Lung (tissue), 12 donors: ENCODE data around the gene SLC38A9. TPM values are rescaled to one million over a fixed set of nuclear protein-coding genes. Genes with fewer than 3 reads are reported as not detected.

ENCODE experiments used
- ATAC-seq: fragments of 200-7000 bp; cut with Tn5 transposase; one replicate; pipeline ENCODE4 v1.9.1; 2020; ENCODE audit warnings: moderate number of reproducible peaks; ENCODE audit not compliant: insufficient read depth, low FRiP score
- DNase-seq, 3 donors: peaks; one replicate each; pipeline ENCODE4 v3.0.0-alpha.2; 2013 to 2017
- H3K27ac ChIP-seq, 2 donors: one replicate each; pipeline ENCODE4 v1.5.1; 2013; ENCODE audit warnings: mild to moderate bottlenecking in 2 of 2, moderate library complexity in 2 of 2, control low read depth in 1 of 2, inconsistent platforms in 1 of 2, low read depth in 1 of 2, low read length in 1 of 2
- H3K27me3 ChIP-seq, 3 donors: one replicate each; pipeline ENCODE4 v1.5.1; 2013; ENCODE audit warnings: low read length in 2 of 3; ENCODE audit not compliant: control insufficient read depth in 3 of 3, insufficient read depth in 3 of 3
- H3K36me3 ChIP-seq, 4 donors: one replicate each; pipeline ENCODE4 v1.5.1; 2013; ENCODE audit warnings: low read length in 4 of 4, mild to moderate bottlenecking in 1 of 4, moderate library complexity in 1 of 4; ENCODE audit not compliant: control insufficient read depth in 4 of 4, insufficient read depth in 4 of 4
- H3K4me1 ChIP-seq, 5 donors: one replicate each; pipeline ENCODE4 v1.5.1; 2013; ENCODE audit warnings: low read length in 5 of 5, mild to moderate bottlenecking in 2 of 5, moderate library complexity in 1 of 5; ENCODE audit not compliant: control insufficient read depth in 5 of 5, insufficient read depth in 5 of 5
- H3K4me3 ChIP-seq: one replicate; pipeline ENCODE4 v1.5.1; 2013; ENCODE audit warnings: mild to moderate bottlenecking, control low read depth, moderate library complexity
- H3K9ac ChIP-seq, 2 donors: one replicate each; pipeline ENCODE4 v1.5.1; 2013; ENCODE audit warnings: low read length in 2 of 2, control low read depth in 1 of 2; ENCODE audit not compliant: insufficient read depth in 1 of 2
- H3K9me3 ChIP-seq, 4 donors: one replicate each; pipeline ENCODE4 v1.5.1; 2013; ENCODE audit warnings: low read length in 3 of 4, mild to moderate bottlenecking in 1 of 4, moderate library complexity in 1 of 4; ENCODE audit not compliant: control insufficient read depth in 4 of 4, insufficient read depth in 3 of 4
- WGBS, 2 donors: extraction: QIAGEN DNeasy Blood & Tissue Kit; methylation state at CpG; one replicate each; pipeline ENCODE4 v1.1.7; 2013; 5-methylcytosine and 5-hydroxymethylcytosine counted together
- polyA plus RNA-seq, 2 donors: library from polyadenylated mRNA; stranded (reverse); fragments of 200-250 nt; gene quantifications; one replicate each; pipeline ENCODE4 v1.2.1, GENCODE V29; 2013
- total RNA-seq, 2 donors: library from RNA; depleted of rRNA in 1 of 2; stranded (reverse); fragments of >200 nt in 1 of 2; gene quantifications; one replicate each; pipeline ENCODE4 v1.2.1, GENCODE V29; 2014 to 2021
- TF ChIP-seq, protein P1 (sequence below): IDR thresholded peaks from 2 replicates; pipeline ENCODE4 v1.5.1; 2012; ENCODE audit warnings: mild to moderate bottlenecking; ENCODE audit errors: control extremely low read depth, extremely low read depth
- donor health status: control.
- donor health status: control.
- donor health status: Bipolar disorder and iron deficiency.
- donor health status: healthy.
- donor health status: DM: yes; HTN: yes; CAD: no.

Gene SLC38A9
- total and polyA plus RNA-seq, 4 donors = 8.5 to 64.2 (median 14.5) TPM

DNA sequence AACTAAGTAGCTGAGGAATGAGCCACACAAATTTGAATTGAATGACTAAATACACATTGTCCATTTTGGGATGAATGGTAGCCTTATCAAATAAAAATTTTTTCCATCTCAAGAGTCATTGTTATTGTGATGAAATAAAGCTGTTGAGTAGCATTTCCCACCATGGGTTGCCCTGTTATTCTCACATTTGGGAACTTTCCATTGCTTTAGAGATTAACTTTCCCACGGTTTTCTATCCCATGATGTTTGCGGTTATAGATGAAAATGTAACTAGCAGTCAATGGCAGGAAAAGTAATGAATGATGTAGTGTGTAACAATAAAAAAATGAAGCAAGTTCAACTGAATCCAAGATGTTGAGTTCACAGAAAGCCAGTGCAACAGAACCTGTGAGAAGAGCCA is 117.5 kb downstream of the SLC38A9 start:
- Histone ChIP-seq H3K36me3 (no peaks in the 10 kb centered on the region), H3K4me1 (peaks cover 8 to 37% (median 15%) of the 10 kb centered on the region in 5 donors), H3K9me3 (no peaks in the 10 kb centered on the region), H3K27ac (no peak overlapping the region), H3K27me3 (no peaks in the 10 kb centered on the region), H3K9ac (no peak overlapping the region), H3K4me3 (no peak overlapping the region)
- DNase-seq (peak in 1 of 3 donors; percentile 57), ATAC-seq (no peak)
- TF ChIP-seq, protein P1, sequence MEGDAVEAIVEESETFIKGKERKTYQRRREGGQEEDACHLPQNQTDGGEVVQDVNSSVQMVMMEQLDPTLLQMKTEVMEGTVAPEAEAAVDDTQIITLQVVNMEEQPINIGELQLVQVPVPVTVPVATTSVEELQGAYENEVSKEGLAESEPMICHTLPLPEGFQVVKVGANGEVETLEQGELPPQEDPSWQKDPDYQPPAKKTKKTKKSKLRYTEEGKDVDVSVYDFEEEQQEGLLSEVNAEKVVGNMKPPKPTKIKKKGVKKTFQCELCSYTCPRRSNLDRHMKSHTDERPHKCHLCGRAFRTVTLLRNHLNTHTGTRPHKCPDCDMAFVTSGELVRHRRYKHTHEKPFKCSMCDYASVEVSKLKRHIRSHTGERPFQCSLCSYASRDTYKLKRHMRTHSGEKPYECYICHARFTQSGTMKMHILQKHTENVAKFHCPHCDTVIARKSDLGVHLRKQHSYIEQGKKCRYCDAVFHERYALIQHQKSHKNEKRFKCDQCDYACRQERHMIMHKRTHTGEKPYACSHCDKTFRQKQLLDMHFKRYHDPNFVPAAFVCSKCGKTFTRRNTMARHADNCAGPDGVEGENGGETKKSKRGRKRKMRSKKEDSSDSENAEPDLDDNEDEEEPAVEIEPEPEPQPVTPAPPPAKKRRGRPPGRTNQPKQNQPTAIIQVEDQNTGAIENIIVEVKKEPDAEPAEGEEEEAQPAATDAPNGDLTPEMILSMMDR = no peak
- WGBS, 2 donors = 82 to 85% methylated on average over 2 of the region's 2 CpGs

DNA sequence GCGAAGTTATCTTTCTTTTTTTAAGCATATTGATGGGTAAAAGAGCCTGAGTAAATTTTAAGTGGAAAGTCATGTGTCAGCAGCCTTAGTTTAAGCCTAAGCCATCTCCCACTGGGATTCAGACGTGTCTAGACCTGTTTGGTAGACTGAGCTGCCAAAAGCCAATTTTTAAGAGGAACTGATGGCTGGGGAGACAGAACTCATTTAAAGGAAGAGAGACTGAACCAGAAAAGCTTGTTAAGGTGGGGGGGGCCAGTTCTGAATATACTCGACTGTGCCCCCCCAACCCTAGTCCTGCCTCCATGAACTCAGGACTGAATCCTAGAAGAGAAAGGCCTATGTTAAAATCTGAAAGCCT is 119.0 kb downstream of the SLC38A9 start:
- Histone ChIP-seq H3K27ac (no peak overlapping the region), H3K9ac (no peak overlapping the region), H3K27me3 (no peaks in the 10 kb centered on the region), H3K4me1 (peaks cover 5 to 34% (median 15%) of the 10 kb centered on the region in 5 donors), H3K36me3 (no peaks in the 10 kb centered on the region), H3K9me3 (no peaks in the 10 kb centered on the region), H3K4me3 (no peak overlapping the region)
- 75 to 82% methylated on average over 3 of the region's 3 CpGs for WGBS, 2 donors
- TF ChIP-seq, protein P1 = no peak
- DNase-seq = no peak
- no peak for ATAC-seq

DNA sequence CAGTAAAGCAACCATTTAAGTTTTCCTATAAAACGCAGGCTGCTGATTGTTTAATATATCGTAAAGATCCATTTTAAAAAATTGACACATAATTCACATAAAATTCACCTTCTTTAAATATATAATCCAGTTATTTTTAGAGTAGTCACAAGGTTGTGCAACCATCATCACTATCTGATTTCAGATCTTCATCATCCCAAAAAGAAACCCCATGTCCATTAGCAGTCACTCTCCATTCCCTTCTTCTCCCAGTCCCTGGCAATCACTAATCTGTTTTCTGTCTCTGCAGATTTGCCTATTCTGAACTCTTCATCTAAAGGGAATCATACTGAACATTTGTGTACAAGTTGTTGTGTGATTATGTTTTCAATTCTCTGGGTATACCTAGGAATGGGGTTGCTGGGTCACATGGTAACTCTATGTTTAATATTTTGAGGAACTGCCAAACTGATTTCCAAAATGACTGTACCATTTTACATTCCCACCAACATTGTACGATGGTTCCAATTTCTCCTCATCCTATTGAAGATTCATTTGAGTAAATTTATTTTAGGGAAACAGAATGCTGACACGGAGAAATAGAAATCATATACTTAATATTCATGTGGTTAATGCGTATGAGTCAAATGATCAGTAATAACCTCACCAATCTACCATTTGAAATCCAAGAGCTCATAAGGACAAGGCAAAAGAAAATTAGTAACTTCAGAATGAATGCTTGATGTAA is 119.6 kb downstream of the SLC38A9 start:
- TF ChIP-seq, protein P1 = no peak
- DNase-seq = no peak
- H3K9me3 ChIP-seq = no peaks in the 10 kb centered on the region
- H3K27ac ChIP-seq = no peak overlapping the region
- no peak overlapping the region for H3K9ac ChIP-seq
- no peak for ATAC-seq
- no peaks in the 10 kb centered on the region for H3K27me3 ChIP-seq
- H3K4me1 ChIP-seq = peaks cover 5 to 29% (median 15%) of the 10 kb centered on the region in 5 donors
- no peaks in the 10 kb centered on the region for H3K36me3 ChIP-seq
- no peak overlapping the region for H3K4me3 ChIP-seq
- WGBS, 2 donors = 94 to 96% methylated on average over 5 of the region's 5 CpGs
